Epithelial cell of proximal tubule (primary cell): ENCODE results near the gene IQCF6. TPM values are rescaled to one million over a fixed set of nuclear protein-coding genes. Genes with fewer than 3 reads are reported as not detected.
"Not testable (repeated sequence)": the region's sequence is repeated elsewhere in the genome, so short reads cannot be mapped to it uniquely, and the experiment has no call there.

Source experiments
- DNase-seq: peaks from one replicate; pipeline ENCODE4 v3.0.0-alpha.2; 2011; ENCODE audit warnings: low read depth
- H3K4me3 ChIP-seq: 2 replicates; pipeline ENCODE4 v1.5.1; 2011; ENCODE audit warnings: low read depth, mild to moderate bottlenecking, low read length
- total RNA-seq: library from RNA; depleted of rRNA; stranded (reverse); fragments of >200 nt; gene quantifications from 2 replicates; pipeline ENCODE4 v1.2.3, GENCODE V29; 2015
- TF ChIP-seq, protein P1 (sequence below): conservative IDR thresholded peaks from 2 replicates; pipeline ENCODE4 v1.5.1; 2012; ENCODE audit warnings: low read depth, mild to moderate bottlenecking, low read length

The IQCF6 gene
- total RNA-seq, 1 donor from 2014 or later = not detected

DNA sequence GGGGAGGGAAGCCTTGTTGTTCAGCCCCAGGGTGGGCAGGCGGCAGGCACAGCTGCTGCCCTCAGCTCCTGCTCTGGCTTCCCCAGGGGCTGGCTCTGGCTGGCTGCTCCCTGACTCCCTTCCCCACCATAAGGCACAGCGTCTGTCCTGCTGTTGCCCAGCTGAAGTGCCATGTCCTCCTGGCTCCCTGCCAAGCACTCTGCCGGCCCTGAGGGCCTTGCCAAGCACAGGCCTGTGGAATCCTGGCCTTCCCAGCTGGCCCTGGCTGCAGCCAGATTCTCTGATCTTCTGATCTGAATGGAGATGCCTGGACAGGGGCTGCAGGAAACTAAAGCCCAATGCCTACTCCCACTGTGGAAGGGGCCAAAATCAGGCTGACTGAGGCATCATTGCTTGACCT, 1.1 kb downstream of the IQCF6 start:
- no peak overlapping the region for H3K4me3 ChIP-seq
- TF ChIP-seq, protein P1, sequence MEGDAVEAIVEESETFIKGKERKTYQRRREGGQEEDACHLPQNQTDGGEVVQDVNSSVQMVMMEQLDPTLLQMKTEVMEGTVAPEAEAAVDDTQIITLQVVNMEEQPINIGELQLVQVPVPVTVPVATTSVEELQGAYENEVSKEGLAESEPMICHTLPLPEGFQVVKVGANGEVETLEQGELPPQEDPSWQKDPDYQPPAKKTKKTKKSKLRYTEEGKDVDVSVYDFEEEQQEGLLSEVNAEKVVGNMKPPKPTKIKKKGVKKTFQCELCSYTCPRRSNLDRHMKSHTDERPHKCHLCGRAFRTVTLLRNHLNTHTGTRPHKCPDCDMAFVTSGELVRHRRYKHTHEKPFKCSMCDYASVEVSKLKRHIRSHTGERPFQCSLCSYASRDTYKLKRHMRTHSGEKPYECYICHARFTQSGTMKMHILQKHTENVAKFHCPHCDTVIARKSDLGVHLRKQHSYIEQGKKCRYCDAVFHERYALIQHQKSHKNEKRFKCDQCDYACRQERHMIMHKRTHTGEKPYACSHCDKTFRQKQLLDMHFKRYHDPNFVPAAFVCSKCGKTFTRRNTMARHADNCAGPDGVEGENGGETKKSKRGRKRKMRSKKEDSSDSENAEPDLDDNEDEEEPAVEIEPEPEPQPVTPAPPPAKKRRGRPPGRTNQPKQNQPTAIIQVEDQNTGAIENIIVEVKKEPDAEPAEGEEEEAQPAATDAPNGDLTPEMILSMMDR = no peak
- DNase-seq = no peak

DNA sequence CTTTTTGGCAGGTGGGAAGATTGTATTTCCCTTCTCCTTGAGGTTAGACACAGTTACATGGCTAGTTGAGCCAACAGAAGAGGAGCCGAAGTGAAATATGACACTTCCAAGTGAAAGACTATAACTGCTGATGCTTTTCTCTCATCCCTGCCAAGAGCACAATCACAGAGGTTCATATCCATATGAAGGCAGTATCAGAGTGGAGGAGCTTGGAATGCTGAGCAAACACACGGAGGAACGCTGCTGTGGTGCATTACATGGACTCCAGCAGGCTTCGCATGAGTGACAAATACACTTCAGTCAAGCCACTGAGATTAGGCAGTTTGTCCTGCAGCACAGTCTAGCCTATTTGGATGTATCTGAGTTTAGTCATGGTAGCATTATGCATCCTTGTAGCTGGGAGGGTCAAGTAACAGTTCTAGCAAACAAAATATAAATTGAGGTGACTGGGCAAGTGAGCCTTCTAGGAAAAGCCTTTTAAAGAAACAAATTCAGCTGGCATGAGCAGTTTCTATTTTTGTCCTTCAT, 5.4 kb downstream of the IQCF6 start:
- no peak for DNase-seq
- no peak overlapping the region for H3K4me3 ChIP-seq
- TF ChIP-seq, protein P1 = no peak

DNA sequence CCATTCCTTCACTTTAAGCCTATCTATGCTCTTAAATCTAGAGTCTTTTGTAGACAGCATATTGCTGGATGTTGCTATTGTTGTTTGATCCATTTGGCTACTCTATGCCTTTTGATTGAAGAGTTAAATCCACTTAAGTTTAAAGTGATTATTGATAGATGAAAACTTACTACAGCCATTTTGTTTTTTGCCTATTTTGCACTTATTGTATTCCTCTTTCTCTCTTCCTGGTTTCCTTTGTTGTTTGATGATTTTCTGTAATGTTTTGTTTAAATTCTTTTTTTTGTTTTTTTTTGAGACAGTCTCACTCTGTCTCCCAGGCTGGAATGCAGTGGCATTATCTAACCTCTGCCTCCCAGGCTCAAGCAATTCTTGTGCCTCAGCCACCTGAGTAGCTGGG, 19.8 kb downstream of the IQCF6 start:
- no peak overlapping the region for H3K4me3 ChIP-seq
- TF ChIP-seq, protein P1 = no peak
- DNase-seq = no peak

DNA sequence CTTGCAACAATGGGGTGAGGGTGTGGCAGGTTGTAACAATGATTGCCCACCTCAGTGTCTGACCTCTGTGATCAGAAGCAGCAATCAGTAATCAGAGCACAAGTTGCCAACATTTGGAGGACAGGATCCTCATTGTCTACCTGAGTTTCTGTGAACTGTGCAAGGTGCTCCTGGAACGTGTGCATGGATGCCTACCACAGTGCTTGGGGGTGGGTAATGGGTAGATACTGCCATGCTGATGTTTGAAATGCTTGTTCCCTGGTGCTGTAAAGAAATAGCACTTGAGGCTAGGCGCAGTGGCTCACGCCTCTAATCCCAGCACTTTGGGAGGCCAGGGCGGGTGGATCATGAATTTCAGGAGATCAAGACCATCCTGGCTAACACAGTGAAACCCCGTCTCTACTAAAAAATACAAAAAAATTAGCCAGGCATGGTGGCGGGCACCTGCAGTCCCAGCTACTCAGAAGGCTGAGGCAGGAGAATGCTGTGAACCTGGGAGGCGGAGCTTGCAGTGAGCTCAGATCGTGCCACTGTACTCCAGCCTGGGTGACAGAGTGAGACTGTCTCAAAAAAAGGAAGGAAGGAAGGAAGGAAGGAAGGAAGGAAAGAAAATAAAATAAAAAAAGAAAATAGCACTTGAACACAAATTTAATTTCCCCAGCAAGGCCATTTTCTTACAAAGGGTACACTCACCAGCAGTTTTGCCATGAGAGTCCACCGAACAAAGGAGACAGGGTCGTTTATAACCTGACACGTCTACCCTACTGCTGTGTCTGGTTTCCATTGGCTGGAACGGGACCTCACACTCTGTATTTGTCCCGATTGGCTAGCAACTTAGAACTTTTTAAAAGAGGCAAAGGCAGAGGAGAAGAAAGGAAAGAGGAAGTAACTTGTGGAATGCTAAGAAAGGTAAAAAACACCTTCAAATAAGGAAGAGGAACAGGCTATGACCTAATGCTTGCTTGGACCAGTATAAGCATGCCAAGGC, 25.0 kb downstream of the IQCF6 start:
- peak overlapping the region; percentile 11 for H3K4me3 ChIP-seq
- DNase-seq = not testable (repeated sequence)

DNA sequence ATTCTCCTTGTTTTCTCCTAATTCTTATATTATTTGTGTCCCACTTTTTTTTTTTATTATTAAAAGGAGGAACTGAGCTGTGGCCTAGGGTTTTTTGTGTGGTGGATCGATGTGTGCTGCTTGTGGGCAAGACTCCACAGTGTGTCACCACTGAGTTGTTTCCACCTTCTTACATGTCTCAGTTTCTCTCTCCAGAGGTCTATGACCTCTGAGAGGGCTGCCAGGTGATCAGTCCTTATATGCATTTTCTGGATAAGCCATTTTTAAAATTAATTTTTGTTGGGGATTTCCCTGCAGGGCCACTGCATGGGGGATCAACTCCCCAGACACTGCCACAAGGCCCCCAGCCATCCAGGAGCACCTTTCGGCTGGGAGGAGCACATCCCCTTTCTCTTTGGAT, 27.8 kb downstream of the IQCF6 start:
- no peak for DNase-seq
- no peak overlapping the region for H3K4me3 ChIP-seq
- TF ChIP-seq, protein P1 = no peak

DNA sequence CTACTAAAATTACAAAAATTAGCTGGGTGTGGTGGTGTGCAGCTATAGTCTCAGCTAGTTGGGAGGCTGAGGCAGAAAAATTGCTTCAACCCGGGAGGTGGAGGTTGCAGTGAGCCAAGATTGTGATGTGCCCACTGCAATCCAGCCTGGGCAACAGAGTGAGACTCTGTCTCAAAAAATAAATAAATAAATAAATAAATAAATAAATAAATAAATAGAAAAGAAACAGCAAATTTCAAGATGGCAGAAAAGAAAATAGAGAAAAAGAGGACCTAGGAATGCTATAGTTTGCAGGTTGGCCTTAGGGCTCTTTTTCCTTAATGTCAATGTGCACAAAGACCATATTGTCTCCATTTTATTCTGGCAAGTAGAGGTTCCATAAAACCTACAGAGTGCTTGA, 28.2 kb downstream of the IQCF6 start:
- no peak for DNase-seq
- TF ChIP-seq, protein P1 = no peak
- H3K4me3 ChIP-seq = no peak overlapping the region

DNA sequence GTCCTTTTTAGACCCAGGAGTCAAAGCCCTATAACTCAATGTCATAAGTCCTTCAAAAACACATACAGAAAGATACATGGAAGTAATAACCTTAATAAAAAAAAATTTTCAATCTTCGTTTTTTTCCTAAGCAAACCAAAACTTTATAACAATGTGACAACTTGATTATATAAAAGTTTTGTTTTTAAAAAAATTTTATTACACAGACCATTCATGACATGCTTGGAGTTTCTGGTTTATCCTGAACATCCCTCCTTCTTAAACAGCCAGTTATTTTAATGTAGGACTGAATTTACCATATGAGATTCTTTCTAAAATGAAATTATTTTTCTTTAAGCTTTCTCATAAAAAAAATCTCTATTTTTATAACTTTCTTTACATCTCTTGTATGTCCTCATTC, 30.7 kb downstream of the IQCF6 start:
- H3K4me3 ChIP-seq = no peak overlapping the region
- TF ChIP-seq, protein P1 = no peak
- DNase-seq = no peak
